Eye (tissue), 1 donor: ENCODE measurements around the gene ALDH9A1.
"Not testable (repeated sequence)": the region's sequence is repeated elsewhere in the genome, so short reads cannot be mapped to it uniquely, and the experiment has no call there.

ENCODE experiments used
- DNase-seq: peaks from one replicate; pipeline ENCODE4 v3.0.0-alpha.2; 2015

ALDH9A1 gene

GRCh38 chr1:165697881-165698760, at the start of gene ALDH9A1:
Gene ALDH9A1, minus strand, starts transcription at chr1:165698562. Its CDS starts 4 bp downstream, at chr1:165698558.
- DNase-seq, result peak; percentile 94

- no peak for DNase-seq
Observed at GRCh38 chr1:165747632-165748447, 49.5 kb upstream of the ALDH9A1 start.

- DNase-seq, result not testable (repeated sequence)
Observed at GRCh38 chr1:165744913-165745312, 46.6 kb upstream of the ALDH9A1 start.

- no peak for DNase-seq
Observed at GRCh38 chr1:165742194-165742593, 43.8 kb upstream of the ALDH9A1 start.

GRCh38 chr1:165738794-165739193, 40.4 kb upstream of the ALDH9A1 start:
- no peak for DNase-seq

- no peak for DNase-seq
Observed at GRCh38 chr1:165737196-165737595, 38.8 kb upstream of the ALDH9A1 start.

GRCh38 chr1:165734906-165735305, 36.5 kb upstream of the ALDH9A1 start:
- DNase-seq, result no peak

- no peak for DNase-seq
Observed at GRCh38 chr1:165726841-165727240, 28.5 kb upstream of the ALDH9A1 start.

GRCh38 chr1:165726169-165726568, 27.8 kb upstream of the ALDH9A1 start:
- DNase-seq, result no peak

- DNase-seq, result peak; percentile 65
Observed at GRCh38 chr1:165717918-165718515, 19.7 kb upstream of the ALDH9A1 start.

GRCh38 chr1:165716265-165717051, 18.1 kb upstream of the ALDH9A1 start:
- not testable (repeated sequence) for DNase-seq

- no peak for DNase-seq
Observed at GRCh38 chr1:165712764-165713163, 14.4 kb upstream of the ALDH9A1 start.

GRCh38 chr1:165707984-165708706, 9.8 kb upstream of the ALDH9A1 start:
- DNase-seq, result no peak

GRCh38 chr1:165703648-165704047, 5.3 kb upstream of the ALDH9A1 start:
- DNase-seq, result no peak

- DNase-seq, result not testable (repeated sequence)
Observed at GRCh38 chr1:165701922-165702321, 3.6 kb upstream of the ALDH9A1 start.

GRCh38 chr1:165699577-165699976, 1.2 kb upstream of the ALDH9A1 start:
- DNase-seq, result no peak

GRCh38 chr1:165698761-165699052, 345 bp upstream of the ALDH9A1 start:
- no peak for DNase-seq

- DNase-seq, result peak; percentile 1
Observed at GRCh38 chr1:165697491-165697880, 876 bp downstream of the ALDH9A1 start.

- DNase-seq, result peak; percentile 58
Observed at GRCh38 chr1:165696625-165697100, 1.7 kb downstream of the ALDH9A1 start.

- peak; percentile 18 for DNase-seq
Observed at GRCh38 chr1:165695031-165695430, 3.3 kb downstream of the ALDH9A1 start.

GRCh38 chr1:165688046-165688445, 10.3 kb downstream of the ALDH9A1 start:
- no peak for DNase-seq

GRCh38 chr1:165686971-165687433, 11.4 kb downstream of the ALDH9A1 start:
- no peak for DNase-seq
